ENCODE measurements around the gene ACO2. TPM values are rescaled to one million over a fixed set of nuclear protein-coding genes. Genes with fewer than 3 reads are reported as not detected.
A peak's percentile ranks its signal among the peaks of the same experiment; 100 is the strongest.

ACO2 gene
- total RNA-seq, 1 experiment from 2014 or later = 105 TPM

- no peak for DNase-seq (ENCODE audit: unreplicated experiment)
- TF ChIP-seq CTCF (IDR thresholded peaks at IDR 0.05; ENCODE audit: unreplicated experiment) = no peak
- POLR2A ChIA-PET = interaction anchor here (0.6 to 5.9 kb wide), 34 partner anchors 9 to 965 kb away, joined by 3 to 302 read pairs (median 6); partner anchors contain the start of genes EP300, PMM1, POLR3H and RANGAP1
- Mint-ChIP-seq H3K27ac (ENCODE audit: low read depth, unreplicated experiment) (peak overlapping the region; percentile 100), H3K9me3 (ENCODE audit: unreplicated experiment) (no peaks in the 10 kb centered on the region), H3K4me3 (ENCODE audit: unreplicated experiment) (peak overlapping the region; percentile 96), H3K4me1 (ENCODE audit: insufficient read depth, unreplicated experiment) (peaks cover 39% of the 10 kb centered on the region), H3K27me3 (ENCODE audit: insufficient read depth, unreplicated experiment) (no peaks in the 10 kb centered on the region), H3K36me3 (ENCODE audit: insufficient read depth, unreplicated experiment) (peaks cover 49% of the 10 kb centered on the region)
- BruUV-seq (replicated peaks) = no TSS peak
- CTCF ChIA-PET = interaction anchor here (1.2 to 3.5 kb wide), 4 partner anchors 26 to 65 kb away, joined by 3 to 14 read pairs (median 4); no protein-coding TSS in a partner anchor
- intact Hi-C loops (cut with micrococcal nuclease) = no loop called here
These were observed 418 bp downstream of the ACO2 start for GRCh38 chr22:41469218-41469851.

- peak overlapping the region; percentile 96 for H3K4me3 Mint-ChIP-seq (ENCODE audit: unreplicated experiment)
- peaks cover 39% of the 10 kb centered on the region for H3K4me1 Mint-ChIP-seq (ENCODE audit: insufficient read depth, unreplicated experiment)
- DNase-seq (ENCODE audit: unreplicated experiment) = no peak
- H3K36me3 Mint-ChIP-seq (ENCODE audit: insufficient read depth, unreplicated experiment) = peaks cover 45% of the 10 kb centered on the region
- no TSS peak for BruUV-seq (replicated peaks)
- ChIA-PET POLR2A (interaction anchor here (4.4 to 5.9 kb wide), 2 partner anchors 8 to 24 kb away, joined by 39 to 302 read pairs; partner anchors contain the start of gene TOB2), CTCF (interaction anchor here (0.8 to 1.3 kb wide), 2 partner anchors 21 to 47 kb away, joined by 3 to 5 read pairs; no protein-coding TSS in a partner anchor)
- no peak for TF ChIP-seq CTCF (IDR thresholded peaks at IDR 0.05; ENCODE audit: unreplicated experiment)
- H3K27ac Mint-ChIP-seq (ENCODE audit: low read depth, unreplicated experiment) = no peak overlapping the region
- H3K9me3 Mint-ChIP-seq (ENCODE audit: unreplicated experiment) = no peaks in the 10 kb centered on the region
- no peaks in the 10 kb centered on the region for H3K27me3 Mint-ChIP-seq (ENCODE audit: insufficient read depth, unreplicated experiment)
- intact Hi-C loops (cut with micrococcal nuclease) = no loop called here
These were observed 2.0 kb downstream of the ACO2 start for GRCh38 chr22:41470886-41471285.

GRCh38 chr22:41471568-41471967, 2.7 kb downstream of the ACO2 start:
- POLR2A ChIA-PET = interaction anchor here (4.4 to 5.9 kb wide), 2 partner anchors 7 to 25 kb away, joined by 39 to 302 read pairs; partner anchors contain the start of gene TOB2
- no peak overlapping the region for H3K4me3 Mint-ChIP-seq (ENCODE audit: unreplicated experiment)
- intact Hi-C loops (cut with micrococcal nuclease) = no loop called here
- TF ChIP-seq CTCF (IDR thresholded peaks at IDR 0.05; ENCODE audit: unreplicated experiment) = no peak
- BruUV-seq (replicated peaks) = no TSS peak
- H3K36me3 Mint-ChIP-seq (ENCODE audit: insufficient read depth, unreplicated experiment) = peaks cover 42% of the 10 kb centered on the region
- H3K4me1 Mint-ChIP-seq (ENCODE audit: insufficient read depth, unreplicated experiment) = peaks cover 39% of the 10 kb centered on the region
- H3K9me3 Mint-ChIP-seq (ENCODE audit: unreplicated experiment) = no peaks in the 10 kb centered on the region
- DNase-seq (ENCODE audit: unreplicated experiment) = no peak
- H3K27ac Mint-ChIP-seq (ENCODE audit: low read depth, unreplicated experiment) = no peak overlapping the region
- no peaks in the 10 kb centered on the region for H3K27me3 Mint-ChIP-seq (ENCODE audit: insufficient read depth, unreplicated experiment)
- CTCF ChIA-PET = interaction anchor here (0.8 to 1.3 kb wide), 3 partner anchors 22 to 68 kb away, joined by 3 to 5 read pairs (median 4); no protein-coding TSS in a partner anchor

GRCh38 chr22:41474872-41475451, 6.0 kb downstream of the ACO2 start:
- Mint-ChIP-seq H3K27ac (ENCODE audit: low read depth, unreplicated experiment) (no peak overlapping the region), H3K4me3 (ENCODE audit: unreplicated experiment) (no peak overlapping the region), H3K27me3 (ENCODE audit: insufficient read depth, unreplicated experiment) (no peaks in the 10 kb centered on the region), H3K36me3 (ENCODE audit: insufficient read depth, unreplicated experiment) (peaks cover 40% of the 10 kb centered on the region), H3K9me3 (ENCODE audit: unreplicated experiment) (no peaks in the 10 kb centered on the region), H3K4me1 (ENCODE audit: insufficient read depth, unreplicated experiment) (peaks cover 31% of the 10 kb centered on the region)
- POLR2A ChIA-PET = interaction anchor here (0.6 to 1.0 kb wide), 3 partner anchors 13 to 515 kb away, joined by 3 to 4 read pairs (median 3); no protein-coding TSS in a partner anchor
- TF ChIP-seq CTCF (IDR thresholded peaks at IDR 0.05; ENCODE audit: unreplicated experiment) = no peak
- no TSS peak for BruUV-seq (replicated peaks)
- CTCF ChIA-PET = interaction anchor here (0.7 kb wide), 1 partner anchor 123 kb away, joined by 3 read pairs; no protein-coding TSS in a partner anchor
- no peak for DNase-seq (ENCODE audit: unreplicated experiment)
- intact Hi-C loops (cut with micrococcal nuclease) = no loop called here

All from MCF 10A (cell line).